ENCODE data around the gene HDAC4.

GRCh38 chr2:239201884-239202283 lies 198.9 kb downstream of the HDAC4 start:
- TF ChIP-seq CTCF (IDR thresholded peaks at IDR 0.05; ENCODE audit: insufficient read depth, low read depth, low read length) (no peak), EZH2 (IDR thresholded peaks at IDR 0.05; ENCODE audit: insufficient read depth, low read length) (no peak)
